Activated CD4-positive, alpha-beta T cell treated with anti-CD3 and anti-CD28 coated beads, Interleukin-2, amount 50 U/mL, for 48 hours (primary cell): ENCODE measurements around the gene TMEM161A.
"Not testable (repeated sequence)": the region's sequence is repeated elsewhere in the genome, so short reads cannot be mapped to it uniquely, and the experiment has no call there.

Source experiments
- DNase-seq, 2 experiments: peaks; one replicate each; pipeline ENCODE4 v3.0.0-alpha.2; 2020

Gene TMEM161A

DNA sequence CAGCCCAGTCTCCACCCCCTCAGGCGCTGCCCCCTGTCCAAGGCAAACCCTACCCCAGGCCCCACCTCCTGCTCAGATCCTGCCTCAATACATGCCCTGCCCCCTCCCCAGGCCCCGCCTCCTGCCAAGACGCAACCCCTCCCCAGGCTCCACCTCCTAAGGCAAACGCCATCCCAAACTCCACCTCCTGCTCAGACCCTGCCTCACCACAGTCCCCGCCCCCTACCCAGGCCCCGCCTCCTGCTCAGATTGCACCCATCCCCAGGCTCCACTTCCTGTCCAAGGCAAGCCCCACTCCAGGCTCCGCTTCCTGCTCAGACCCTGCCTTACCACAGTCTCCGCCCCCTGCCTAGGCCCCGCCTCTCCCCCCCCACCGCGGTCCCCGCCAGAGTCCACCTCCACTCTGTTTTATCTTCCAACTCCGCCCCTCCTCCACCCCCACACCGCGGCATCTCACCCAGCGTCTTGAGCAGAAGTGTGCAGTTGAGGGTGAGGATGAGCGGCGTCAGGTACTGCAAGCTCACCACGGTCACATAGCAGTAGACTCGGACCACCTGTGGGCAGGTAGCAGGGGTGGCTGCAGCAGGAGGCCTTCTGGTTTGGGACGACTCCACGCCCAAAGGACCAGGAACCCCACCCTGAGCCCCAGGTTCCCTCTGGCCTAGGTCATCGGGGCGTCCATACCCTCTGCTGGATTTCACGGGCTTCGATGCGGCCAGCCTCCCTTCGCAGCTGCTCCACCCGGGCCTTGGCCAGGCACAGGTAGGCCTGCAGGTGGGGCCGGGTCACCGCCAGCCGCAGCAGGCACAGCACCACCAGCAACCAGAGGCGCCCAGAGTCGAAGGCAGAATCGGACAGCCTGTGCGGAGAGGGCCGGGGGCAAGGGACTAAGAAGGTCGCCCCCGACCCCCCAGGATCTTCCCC is 17.7 kb downstream of the TMEM161A start:
- DNase-seq = peak; percentile 46

DNA sequence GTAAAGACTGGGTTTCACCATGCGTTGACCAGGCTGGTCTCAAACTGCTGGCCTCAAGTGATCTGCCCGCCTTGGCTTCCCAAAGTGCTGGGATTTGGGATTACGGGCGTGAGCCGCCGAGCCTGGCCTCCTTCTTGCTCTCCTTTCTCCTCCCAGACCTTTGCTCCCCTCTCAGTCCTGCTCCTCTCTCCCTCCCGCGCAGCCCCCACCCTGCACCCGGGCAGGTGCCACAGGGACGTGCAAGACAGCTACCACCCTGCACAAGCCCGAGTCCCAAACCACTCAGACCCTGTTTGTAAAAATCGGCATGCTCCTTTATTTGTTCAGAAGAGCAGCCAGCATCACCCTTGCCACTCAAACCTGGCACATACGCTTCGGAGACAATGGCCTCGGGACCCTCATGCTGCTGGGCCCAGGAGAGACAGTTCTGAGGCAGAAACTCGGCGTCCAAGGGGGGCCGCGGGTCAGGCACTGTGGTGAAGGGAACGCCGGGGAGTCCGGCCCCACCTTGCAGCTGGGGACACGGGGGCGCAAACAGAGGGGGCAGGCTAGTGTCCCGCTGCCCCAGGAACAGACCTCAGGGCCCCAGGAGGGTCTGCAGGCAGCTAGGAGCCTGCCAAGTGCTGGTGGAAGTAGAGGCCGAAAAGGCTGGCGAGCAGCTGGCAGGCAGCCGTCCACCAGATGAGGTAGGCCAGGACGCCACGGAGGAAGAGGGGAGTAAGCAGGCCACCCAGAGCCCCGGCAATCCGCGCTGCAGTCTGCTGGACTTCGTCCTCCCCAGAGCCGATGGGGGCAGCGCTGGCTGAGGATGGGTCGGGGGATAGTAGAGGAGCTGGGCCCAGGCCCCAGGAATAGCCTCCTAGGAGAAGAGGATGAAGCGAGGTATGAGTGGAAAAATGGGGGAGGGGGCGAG is 18.7 kb downstream of the TMEM161A start:
- DNase-seq = no peak

DNA sequence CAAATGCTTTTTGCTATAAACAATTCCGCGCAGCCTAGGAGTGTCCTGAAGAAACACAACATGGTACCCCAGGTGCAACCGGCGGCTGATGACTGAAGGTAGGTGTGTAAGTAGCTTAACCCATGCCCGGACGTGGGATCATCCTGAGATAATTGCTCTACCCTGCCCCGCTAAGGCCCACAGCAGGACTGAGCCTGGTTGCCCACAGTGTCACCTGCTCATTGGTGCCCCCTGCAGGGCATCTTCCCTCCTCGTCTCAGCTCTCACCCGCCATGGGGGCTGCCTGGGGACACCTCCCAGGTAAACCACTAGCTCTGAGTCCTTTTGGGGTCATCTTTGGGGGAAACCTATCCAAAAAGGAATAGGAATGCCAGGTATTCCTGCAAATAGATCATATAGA is 22.3 kb downstream of the TMEM161A start:
- DNase-seq = peak; percentile 61 to 69

DNA sequence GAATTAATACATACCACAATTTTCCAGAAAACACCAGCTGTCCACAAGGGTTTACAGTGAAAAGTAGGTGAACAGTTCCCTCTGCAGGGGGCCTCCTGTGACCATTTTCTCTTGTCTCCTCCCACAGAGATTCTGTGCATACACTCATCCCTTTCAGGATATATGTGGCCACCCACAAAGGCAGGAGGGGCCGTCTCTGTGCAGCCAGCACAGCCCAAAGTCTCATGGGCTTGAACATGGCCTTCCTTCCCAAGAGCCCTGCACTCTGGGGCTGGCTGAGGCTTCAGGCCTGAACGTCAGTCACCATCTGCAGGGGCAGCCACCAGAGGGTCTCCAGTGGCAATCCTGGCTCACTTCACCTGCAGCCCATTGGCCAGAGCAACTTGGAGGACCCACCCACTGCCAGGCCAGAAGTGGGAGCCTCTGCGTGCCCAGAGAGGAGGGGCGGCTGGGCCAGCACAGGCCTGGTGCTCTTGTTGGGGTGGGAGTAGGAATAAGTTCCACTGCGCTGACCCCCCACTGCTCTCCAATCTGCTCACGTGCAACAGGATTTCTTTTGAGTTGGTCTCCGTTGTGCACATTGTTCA is 25.1 kb downstream of the TMEM161A start:
- DNase-seq = no peak

DNA sequence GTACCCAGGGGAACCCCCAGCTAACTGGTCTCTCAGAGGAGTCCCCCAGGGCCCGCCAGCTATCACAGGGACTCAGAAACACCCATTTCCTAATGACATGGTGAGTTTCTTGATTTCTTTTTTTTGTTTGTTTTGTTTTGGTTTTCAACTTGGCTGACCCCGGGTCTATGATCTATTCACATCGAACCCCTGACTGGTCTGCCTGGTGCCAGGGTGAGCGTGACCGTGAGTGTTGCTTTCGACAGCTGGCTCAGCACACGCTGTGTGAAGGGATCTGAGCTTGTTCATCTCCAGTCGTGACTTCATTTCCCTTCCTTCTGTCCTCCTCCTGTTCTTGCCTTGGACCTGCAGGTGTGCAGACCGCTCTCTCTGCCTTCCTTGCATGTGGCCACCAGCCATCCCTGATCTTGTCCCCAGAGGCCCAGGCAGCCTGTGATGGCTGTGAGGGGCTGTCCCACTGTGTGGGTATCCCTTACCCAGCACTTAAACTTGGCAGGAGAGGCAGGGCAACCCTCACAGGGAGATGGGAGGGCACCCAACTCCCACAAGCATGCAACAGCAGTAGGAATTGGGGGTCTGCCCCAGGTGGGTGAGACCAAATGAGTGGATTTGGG is 26.2 kb downstream of the TMEM161A start:
- no peak for DNase-seq

DNA sequence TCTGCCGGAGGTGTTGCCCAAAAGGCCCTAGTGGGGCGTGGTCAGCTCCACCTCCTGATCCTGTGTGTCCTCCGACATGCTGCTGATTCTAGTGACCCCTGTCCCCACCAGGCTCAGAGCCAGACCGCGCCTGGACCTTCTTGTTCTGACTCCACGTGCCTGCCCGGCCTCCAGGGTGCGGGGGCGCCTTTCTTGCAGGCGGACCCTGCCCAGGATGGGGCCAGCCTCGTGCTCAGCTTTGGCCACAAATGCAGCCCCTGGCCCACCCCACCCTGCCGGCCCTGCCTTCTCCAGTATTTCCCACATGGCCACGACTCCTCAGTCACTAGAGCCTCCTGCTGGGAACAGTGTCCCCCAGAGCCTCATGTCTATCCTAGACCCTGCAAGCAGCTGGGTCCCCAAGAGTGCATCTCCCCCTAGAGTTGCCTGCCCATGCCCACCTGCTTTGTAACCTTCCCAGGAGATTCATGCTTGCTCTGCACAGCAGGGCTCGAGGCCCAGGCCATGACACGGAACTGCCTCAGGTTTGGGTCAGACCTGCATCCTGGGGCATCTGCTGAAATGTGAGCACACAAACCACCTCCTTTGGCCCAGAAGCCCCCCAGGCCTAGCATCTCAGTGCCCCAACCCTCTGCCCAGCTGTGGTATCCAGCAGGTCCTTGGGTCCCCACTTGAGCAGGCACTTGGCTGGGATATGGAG is 27.0 kb downstream of the TMEM161A start:
- no peak for DNase-seq

DNA sequence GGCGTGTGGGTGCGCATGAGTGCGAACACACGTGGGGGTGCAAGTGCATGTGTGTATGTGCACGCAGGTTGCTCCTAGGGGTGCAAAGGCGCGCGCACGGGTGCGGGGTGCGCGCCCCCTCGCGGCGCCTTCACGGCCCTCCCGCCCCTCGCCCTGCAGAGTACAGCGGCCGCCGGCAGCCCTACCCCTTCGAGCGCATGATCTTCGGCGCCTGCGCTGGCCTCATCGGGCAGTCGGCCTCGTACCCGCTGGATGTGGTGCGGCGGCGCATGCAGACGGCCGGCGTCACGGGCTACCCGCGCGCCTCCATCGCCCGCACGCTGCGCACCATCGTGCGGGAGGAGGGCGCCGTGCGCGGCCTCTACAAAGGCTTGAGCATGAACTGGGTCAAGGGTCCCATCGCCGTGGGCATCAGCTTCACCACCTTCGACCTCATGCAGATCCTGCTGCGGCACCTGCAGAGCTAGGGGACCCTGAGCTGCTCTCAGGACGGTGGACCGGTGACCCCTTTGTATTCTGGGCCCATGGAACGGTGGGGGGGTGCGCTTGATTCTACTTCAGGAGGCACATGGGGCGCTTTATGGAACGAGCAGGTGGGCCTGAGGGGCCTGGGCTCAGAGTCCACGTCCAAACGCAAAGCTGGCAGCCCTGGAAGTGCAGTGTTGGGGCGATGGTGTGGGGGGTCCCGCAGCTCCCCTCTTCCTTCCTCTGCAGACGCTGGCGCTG is 27.7 kb downstream of the TMEM161A start:
- DNase-seq = peak in 1 of 2 experiments; percentile 25

DNA sequence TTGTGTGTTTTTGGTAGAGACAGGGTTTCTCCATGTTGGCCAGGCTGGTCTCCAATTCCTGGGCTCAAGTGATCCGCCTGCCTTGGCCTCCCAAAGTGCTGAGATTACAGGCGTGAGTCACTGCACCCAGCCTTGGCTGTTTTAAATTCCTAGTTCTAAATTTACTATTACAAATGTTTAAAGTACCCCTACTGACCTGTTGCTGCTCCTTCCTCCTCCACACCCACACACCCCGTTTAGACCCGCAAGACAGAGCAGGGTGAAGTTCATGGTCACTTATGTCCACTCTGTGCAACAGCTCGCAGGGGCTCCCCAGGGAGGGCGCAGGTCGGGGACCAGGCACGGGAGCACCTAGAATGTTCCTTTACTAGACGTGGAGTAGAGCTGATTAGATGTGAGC is 28.7 kb downstream of the TMEM161A start:
- no peak for DNase-seq

DNA sequence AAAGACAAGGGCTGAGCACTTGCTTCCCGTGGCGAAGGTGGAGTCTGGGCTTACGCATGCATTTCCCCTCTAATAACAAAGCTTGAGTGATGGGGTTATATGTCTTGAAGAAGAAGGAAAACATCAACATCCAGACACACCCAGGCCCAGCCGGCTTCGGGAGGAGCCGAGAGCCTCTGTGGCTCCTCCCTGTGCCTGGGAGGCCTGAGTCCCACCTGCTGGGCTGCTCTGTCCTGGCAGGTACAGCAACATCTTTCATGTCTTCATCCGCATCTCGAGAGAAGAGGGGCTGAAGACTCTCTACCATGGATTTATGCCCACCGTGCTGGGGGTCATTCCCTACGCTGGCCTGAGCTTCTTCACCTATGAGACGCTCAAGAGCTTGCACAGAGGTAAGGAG is 30.6 kb downstream of the TMEM161A start:
- no peak for DNase-seq

DNA sequence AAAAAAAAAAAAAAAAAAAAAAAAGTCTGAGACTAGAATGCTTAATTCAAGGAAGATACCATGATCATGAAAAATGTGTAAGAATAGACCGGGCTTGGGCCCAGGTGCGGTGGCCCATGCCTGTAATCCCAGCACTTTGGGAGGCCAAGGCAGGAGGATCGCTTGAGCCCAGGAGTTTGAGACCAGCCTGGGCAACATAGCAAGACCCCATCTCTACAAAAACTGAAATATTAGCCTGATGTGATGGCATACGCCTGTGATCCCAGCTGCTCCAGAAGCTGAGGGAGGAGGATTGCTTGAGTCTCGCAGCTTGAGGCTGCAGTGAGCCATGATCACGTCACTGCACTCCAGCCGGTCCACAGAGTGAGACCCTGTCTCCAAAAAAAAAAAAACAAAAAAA is 31.3 kb downstream of the TMEM161A start:
- not testable (repeated sequence) for DNase-seq

DNA sequence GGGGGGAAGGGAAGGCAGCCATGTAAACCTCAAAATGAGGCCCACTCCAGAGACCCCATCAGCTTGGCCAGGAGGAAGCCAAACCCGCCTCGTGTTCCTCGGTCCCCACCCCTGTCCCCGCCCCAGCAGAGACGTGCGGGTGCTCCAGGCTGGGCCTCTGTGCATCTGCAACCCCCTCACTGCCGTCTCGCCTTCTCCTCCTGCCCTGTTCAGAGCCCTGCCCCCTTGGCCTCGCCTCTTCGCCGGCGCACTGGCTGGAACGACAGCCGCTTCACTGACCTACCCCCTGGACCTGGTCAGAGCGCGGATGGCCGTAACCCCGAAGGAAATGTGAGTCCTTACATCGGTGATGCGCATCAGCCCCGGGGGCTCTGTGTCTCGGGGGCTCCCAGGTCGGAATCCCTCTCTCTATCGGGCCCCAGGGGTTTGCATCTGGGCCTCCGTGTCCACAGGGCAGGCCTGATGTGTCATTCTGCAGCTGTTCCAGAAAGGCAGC is 32.2 kb downstream of the TMEM161A start:
- DNase-seq = no peak

DNA sequence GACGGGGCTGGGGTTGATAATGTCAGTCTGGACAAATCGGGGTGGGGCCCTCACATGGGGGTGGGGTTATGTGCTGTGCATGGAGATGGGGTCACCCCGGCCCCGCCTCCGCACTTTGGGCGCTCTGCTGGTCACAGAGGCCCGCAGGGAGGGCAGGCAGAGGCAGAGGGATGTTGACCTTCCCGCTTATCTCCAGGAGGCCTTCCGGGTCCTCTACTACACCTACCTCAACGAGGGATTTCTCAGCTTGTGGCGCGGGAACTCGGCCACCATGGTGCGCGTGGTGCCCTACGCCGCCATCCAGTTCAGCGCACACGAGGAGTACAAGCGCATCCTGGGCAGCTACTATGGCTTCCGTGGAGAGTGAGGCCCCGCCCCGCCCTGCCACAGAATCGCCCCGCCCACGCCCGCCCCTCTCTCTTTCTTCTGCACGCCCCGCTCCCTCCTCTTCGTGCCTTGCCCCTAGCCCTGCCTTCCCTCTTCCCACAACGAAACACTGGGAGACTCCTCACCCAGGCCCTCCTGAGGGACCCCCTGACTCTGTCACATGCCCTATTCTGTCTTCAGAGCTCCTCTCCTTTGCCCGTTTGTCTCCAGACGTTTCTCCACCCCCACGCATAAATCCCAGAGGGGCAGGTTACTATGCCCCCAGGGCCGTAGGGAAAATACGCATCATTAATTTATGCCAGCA is 32.8 kb downstream of the TMEM161A start:
- no peak for DNase-seq

DNA sequence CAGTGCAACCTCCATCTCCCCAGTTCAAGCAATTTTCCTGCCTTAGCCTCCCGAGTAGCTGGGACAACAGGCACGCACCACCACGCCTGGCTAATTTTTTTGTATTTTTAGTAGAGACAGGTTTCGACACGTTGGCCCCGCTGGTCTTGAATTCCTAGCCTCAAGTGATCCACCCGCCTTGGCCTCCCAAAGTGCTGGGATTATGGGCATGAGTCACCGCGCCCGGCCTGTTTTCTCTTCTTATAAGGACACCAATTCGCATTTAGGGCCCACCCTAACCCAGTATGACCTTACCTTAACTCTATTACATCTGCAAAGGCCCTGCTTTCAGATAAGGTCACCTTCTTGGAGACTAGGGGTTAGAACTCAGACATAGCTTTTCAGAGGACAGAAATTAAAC is 35.1 kb downstream of the TMEM161A start:
- DNase-seq = no peak

DNA sequence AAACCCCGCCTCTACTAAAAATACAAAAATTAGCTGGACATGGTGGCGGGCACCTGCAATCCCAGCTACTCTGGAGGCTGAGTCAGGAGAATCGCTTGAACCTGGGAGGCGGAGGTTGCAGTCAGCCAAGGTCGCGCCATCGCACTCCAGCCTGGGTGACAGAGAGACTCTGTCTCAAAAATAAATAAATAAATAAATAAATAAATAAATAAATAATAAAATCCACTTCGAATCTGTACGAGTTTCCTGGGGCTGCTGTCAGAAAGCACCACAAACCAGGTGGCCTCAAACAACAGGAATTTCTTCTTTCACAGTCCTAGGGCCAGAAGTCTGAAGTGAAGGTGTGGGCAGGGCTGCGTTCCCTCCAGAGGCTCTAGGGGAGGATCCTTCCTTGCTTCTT is 35.7 kb downstream of the TMEM161A start:
- DNase-seq = not testable (repeated sequence)

DNA sequence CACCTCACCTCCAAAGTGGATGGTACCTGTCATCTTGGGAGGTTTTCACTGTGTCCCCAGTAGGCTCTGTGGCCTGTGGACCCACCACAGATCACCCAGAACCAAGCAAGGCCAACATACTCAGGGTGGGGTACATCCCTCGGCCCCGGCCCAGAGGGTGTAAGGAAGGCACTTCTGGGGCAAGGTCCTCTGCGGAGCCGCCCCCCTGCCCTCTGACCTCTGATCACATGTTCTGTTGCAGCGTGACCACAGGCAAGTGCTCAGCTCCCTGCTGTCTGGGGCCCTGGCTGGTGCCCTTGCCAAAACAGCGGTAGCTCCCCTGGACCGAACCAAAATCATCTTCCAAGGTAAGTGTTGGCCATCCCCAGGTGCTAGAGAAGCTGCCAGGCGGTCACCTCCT is 36.7 kb downstream of the TMEM161A start:
- DNase-seq = no peak

DNA sequence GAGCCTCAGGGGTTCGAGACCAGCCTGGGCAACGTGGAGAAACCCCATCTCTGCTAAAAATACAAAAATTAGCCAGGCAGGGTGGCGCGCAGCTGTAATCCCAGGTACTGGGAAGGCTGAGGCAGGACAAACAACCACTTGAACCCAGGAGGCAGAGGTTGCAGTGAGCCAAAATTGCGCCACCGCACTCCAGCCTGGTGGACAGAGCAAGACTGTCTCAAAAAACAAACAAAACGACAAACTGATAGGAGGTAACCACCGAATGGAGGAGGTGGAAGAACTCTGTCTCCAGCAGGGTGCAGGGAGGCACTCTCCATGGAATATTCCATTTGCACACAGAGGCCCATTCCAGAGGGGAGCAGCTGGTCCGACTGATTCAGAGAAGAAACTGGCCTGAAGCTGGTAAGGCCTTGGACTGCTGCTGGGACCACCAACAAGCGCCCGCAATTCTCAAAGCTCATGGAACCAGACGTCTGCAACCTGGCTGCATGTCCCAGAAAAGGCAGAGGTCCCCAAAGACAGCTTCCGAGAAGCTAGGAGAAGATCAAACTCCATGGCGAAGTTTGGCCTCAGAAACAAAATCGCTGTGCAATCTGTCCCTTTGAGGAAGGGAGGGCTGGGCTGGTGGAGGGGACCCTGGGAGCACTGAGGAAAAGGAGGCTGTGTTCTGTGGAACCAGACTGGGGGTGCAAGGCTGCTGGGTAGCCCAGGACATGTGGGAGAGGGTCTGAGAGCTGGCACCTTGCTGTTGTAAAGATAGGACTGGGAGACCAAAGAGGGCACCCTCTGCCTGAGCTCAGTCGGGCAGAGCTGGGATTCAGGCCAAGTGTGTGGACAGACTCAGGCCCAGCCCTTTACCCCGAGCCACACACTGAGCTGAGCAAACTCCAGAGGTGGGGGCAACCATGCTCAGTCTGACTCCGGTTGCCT is 39.3 kb downstream of the TMEM161A start:
- DNase-seq = no peak

DNA sequence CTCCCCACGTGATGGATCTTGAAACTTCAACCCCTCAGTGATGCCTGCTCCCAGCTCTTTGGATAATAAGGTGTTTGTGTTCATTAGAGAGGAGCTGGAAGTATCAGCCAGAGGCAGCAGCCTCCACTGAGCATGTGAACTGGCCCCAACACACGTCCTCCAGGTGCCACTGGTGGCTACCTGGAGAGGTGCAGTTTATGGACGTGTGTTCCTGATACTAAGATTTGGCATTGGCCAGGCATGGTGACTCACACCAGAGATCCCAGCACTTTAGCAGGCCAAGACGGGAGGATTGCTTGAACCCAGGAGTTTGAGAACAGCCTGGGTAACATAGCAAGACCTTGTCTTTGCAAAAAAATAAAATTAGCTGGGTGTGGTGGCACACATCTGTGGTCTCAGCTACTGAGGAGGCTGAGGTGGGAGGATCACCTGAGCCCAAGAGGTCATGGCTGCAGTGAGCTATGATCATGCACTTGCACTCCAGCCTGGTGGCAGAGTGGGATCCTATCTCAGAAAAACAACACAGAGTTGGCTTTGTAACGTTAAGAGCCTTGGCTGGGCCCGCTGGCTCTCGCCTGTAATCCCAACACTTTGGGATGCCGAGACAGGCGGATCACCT is 40.1 kb downstream of the TMEM161A start:
- no peak for DNase-seq

DNA sequence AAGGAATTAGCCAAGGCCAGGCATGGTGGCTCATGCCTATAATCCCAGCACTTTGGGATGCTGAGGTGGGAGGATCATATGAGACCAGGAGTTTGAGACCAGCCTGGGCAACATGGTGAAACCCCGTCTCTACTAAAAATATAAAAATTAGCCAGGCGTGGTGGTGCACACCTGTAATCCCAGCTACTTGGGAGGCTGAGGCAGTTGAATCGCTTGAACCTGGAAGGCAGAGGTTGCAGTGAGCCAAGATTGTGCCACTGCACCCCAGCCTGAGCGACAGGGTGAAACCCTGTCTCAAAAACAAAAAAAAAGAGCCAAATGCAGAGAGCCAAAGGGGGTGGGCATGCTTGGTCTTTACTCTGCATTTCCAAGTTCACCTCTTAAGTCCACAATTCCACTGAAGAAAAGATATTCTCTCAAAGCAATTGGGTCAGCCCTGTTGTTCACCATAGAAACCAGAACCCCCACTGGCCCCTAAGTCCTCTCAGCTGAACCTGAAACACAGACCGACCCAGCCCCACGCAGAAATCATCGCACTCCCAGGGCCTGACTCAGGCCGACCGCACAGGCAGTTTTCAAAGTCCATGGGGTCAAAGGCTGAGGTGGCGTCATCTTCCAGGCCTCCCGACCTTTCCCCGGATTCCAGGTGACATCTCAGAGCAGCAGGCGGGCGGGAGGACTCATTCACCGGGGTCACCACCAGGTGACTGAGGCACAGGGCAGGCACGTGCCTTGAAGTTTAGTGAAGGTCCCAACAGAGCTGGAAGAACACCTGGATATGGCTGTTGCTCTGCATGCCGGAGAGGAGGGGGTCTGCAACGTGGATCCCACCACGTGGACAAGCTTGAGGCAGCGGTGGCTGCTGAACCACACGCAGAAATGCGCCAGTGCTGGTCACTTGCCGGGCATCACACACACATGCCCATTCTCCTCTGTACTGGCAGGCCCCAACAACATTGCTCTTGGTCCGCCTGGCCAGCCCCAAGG is 41.3 kb downstream of the TMEM161A start:
- no peak for DNase-seq
